ENCODE measurements around the gene CNIH1.
"Not testable (repeated sequence)": the region's sequence is repeated elsewhere in the genome, so short reads cannot be mapped to it uniquely, and the experiment has no call there.

CNIH1 gene

DNA sequence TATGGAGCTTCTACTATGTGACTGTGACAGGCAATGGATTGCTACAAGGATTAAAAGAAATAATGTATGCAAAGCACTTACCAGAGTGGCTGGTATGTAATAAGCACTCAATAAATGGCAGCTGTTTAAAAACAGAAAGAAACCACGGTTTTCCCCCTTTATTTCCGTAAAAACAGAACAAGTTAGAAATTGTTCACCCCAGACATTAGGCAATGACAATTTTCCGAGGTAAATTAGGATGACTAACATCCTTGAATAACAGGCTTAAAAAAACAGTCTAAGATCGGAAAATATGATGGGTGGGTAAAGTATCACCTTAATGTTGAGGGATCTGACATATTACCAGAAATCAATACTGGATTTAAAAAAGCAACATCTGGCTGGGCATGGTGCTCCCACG lies 20.9 kb upstream of the CNIH1 start:
- Histone ChIP-seq H3K36me3 (ENCODE audit: control insufficient read depth in 1 of 2, insufficient read depth in 2 of 2, low read length in 2 of 2) (no peaks in the 10 kb centered on the region), H3K4me3 (ENCODE audit: low read depth in 1 of 2, low read length in 2 of 2) (no peak overlapping the region)

DNA sequence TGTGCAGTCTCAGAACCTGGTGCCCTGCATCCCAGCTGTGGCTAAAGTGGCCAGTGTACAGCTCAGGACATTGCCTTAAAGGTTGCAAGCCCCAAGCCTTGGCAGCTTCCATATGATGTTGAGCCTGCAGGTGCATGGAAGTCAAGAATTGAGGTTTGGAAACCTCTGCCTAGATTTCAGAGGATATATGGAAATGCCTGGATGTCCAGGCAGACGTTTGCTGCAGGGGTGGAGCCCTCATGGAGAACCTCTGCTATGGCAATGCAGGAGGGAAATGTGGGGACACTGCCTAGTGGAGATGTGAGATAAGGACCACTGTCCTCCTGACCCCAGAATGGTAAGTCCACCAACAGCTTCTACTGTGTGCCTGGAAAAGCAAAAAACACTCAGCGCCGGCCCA lies 17.9 kb upstream of the CNIH1 start:
- Histone ChIP-seq H3K27ac (ENCODE audit: low read length) (no peak overlapping the region), H3K4me1 (ENCODE audit: control insufficient read depth in 1 of 2, insufficient read depth in 2 of 2, low read length in 2 of 2) (no peaks in the 10 kb centered on the region), H3K4me3 (ENCODE audit: low read depth in 1 of 2, low read length in 2 of 2) (no peak overlapping the region), H3K27me3 (ENCODE audit: low read depth, low read length) (no peaks in the 10 kb centered on the region), H3K9me3 (ENCODE audit: control insufficient read depth in 1 of 2, low read length in 2 of 2) (no peaks in the 10 kb centered on the region), H3K36me3 (ENCODE audit: control insufficient read depth in 1 of 2, insufficient read depth in 2 of 2, low read length in 2 of 2) (no peaks in the 10 kb centered on the region)

More for the DNA sequence above, 20.9 kb upstream of the CNIH1 start:
- H3K27me3 ChIP-seq (ENCODE audit: low read depth, low read length): no peaks in the 10 kb centered on the region
- no peaks in the 10 kb centered on the region for H3K4me1 ChIP-seq (ENCODE audit: control insufficient read depth in 1 of 2, insufficient read depth in 2 of 2, low read length in 2 of 2)
- H3K27ac ChIP-seq (ENCODE audit: low read length): no peak overlapping the region
- H3K9me3 ChIP-seq (ENCODE audit: control insufficient read depth in 1 of 2, low read length in 2 of 2): peaks cover 0 to 1% of the 10 kb centered on the region in 2 donors

DNA sequence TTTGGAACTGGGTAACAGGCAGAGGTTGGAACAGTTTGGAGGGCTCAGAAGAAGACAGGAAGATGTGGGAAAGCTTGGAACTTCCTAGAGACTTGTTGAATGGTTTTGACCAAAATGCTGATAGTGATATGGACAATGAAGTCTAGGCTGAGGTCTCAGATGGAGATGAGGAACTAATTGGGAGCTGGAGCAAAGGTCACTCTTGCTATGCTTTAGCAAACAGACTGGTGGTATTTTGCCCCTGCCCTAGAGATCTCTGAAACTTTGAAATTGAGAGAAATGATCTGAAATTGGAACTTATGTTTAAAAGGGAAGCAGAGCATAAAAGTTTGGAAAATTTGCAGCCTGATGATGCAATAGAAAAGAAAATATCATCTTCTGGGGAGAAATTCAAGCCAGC lies 17.4 kb upstream of the CNIH1 start:
- H3K4me3 ChIP-seq (ENCODE audit: low read depth in 1 of 2, low read length in 2 of 2); H3K36me3 ChIP-seq (ENCODE audit: control insufficient read depth in 1 of 2, insufficient read depth in 2 of 2, low read length in 2 of 2); H3K9me3 ChIP-seq (ENCODE audit: control insufficient read depth in 1 of 2, low read length in 2 of 2); H3K27me3 ChIP-seq (ENCODE audit: low read depth, low read length); H3K4me1 ChIP-seq (ENCODE audit: control insufficient read depth in 1 of 2, insufficient read depth in 2 of 2, low read length in 2 of 2); H3K27ac ChIP-seq (ENCODE audit: low read length): not testable (repeated sequence)

DNA sequence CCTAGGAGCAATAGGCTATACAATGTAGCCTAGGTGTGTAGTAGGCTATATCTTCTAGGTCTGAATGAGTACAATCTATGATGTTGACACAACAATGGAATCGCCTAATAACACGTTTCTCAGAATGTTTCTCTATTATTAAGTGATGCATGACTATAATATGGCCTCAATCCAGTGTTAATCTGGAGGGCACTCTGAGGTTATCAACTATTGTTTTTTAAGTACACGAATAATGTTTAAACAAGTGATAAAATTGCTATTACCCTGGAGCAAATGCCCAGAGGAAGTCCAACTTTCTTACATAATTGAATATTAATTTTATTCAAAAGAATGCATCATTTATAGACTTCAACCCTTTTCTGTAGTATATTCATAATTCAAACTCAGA lies 16.4 kb upstream of the CNIH1 start:
- no peaks in the 10 kb centered on the region for H3K27me3 ChIP-seq (ENCODE audit: low read depth, low read length)
- no peaks in the 10 kb centered on the region for H3K9me3 ChIP-seq (ENCODE audit: control insufficient read depth in 1 of 2, low read length in 2 of 2)
- no peak overlapping the region for H3K27ac ChIP-seq (ENCODE audit: low read length)
- H3K4me3 ChIP-seq (ENCODE audit: low read depth in 1 of 2, low read length in 2 of 2): no peak overlapping the region
- no peaks in the 10 kb centered on the region for H3K36me3 ChIP-seq (ENCODE audit: control insufficient read depth in 1 of 2, insufficient read depth in 2 of 2, low read length in 2 of 2)
- no peaks in the 10 kb centered on the region for H3K4me1 ChIP-seq (ENCODE audit: control insufficient read depth in 1 of 2, insufficient read depth in 2 of 2, low read length in 2 of 2)

DNA sequence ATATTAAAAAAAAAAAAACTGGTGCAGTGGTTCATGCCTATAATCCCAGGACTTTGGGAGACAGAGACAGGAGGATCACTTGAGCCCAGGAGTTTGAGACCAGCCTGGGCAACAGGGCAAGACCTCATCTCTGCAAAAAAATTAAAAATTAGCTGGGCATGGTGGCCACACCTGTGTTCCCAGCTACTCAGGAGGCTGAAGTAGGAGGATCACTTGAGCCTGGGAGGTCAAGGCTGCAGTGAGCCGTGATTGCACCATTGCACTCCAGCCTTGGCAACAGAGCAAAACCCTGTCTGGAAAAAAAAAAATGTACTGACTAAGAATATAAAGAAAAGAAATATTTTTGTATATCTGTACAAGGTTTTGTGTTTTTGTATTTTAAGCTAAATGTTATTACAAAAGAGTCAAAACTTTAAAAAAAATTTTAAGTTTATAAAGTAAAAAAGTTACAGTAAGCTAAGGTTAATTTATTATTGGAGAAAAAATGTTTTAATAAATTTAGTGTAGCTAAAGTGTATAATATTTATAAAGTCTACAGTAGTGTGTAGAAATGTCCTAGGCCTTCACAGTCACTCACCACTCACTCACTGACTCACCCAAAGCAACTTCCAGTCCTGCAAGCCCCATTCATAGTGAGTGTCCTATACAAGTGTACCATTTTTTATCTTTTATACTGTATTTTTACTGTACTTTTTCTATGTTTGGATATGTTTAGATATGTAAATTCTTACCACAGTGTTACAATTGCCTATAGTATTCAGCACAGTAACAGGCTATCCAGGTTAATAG lies 15.8 kb upstream of the CNIH1 start:
- not testable (repeated sequence) for H3K27ac ChIP-seq (ENCODE audit: low read length); H3K36me3 ChIP-seq (ENCODE audit: control insufficient read depth in 1 of 2, insufficient read depth in 2 of 2, low read length in 2 of 2); H3K4me3 ChIP-seq (ENCODE audit: low read depth in 1 of 2, low read length in 2 of 2); H3K27me3 ChIP-seq (ENCODE audit: low read depth, low read length); H3K9me3 ChIP-seq (ENCODE audit: control insufficient read depth in 1 of 2, low read length in 2 of 2); H3K4me1 ChIP-seq (ENCODE audit: control insufficient read depth in 1 of 2, insufficient read depth in 2 of 2, low read length in 2 of 2)

DNA sequence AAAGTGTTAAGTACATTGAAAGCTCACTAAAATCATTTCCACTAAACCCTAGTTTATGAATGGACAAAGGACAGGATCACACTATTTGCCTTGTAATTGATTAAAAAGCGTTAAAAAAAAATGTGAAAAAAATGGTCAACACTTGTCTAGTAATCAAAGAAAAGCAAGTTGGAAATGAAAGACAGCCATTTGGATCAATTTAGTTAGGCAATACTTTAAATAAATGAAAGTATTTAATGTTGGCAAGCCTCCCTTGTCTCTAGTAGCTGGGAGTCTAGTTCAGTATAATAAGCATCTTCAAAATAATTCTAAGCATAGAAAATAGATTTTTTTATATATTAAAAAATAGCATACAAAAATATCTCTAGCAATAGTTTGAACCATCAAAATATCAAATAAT lies 14.2 kb upstream of the CNIH1 start:
- H3K4me1 ChIP-seq (ENCODE audit: control insufficient read depth in 1 of 2, insufficient read depth in 2 of 2, low read length in 2 of 2): no peaks in the 10 kb centered on the region
- H3K36me3 ChIP-seq (ENCODE audit: control insufficient read depth in 1 of 2, insufficient read depth in 2 of 2, low read length in 2 of 2): no peaks in the 10 kb centered on the region
- H3K27me3 ChIP-seq (ENCODE audit: low read depth, low read length): no peaks in the 10 kb centered on the region
- H3K9me3 ChIP-seq (ENCODE audit: control insufficient read depth in 1 of 2, low read length in 2 of 2): no peaks in the 10 kb centered on the region
- no peak overlapping the region for H3K4me3 ChIP-seq (ENCODE audit: low read depth in 1 of 2, low read length in 2 of 2)
- no peak overlapping the region for H3K27ac ChIP-seq (ENCODE audit: low read length)

DNA sequence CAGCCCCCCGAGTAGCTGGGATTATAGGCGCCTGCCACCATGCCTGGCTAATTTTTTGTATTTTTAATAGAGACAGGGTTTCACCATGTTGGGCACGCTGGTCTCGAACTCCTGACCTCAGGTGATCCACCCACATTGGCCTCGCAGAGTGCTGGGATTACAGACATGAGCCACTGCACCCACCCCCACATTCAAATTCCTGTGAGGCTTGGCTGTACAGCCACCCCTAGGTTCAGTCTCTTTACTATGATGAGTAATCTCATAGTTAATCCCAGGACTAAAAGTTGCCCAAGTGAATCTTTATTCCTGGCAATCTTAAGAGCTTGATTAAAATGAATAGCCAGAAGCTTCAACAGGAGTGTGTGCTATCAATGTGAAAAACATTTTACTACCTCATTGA lies 12.8 kb upstream of the CNIH1 start:
- not testable (repeated sequence) for H3K4me1 ChIP-seq (ENCODE audit: control insufficient read depth in 1 of 2, insufficient read depth in 2 of 2, low read length in 2 of 2); H3K36me3 ChIP-seq (ENCODE audit: control insufficient read depth in 1 of 2, insufficient read depth in 2 of 2, low read length in 2 of 2); H3K27me3 ChIP-seq (ENCODE audit: low read depth, low read length); H3K27ac ChIP-seq (ENCODE audit: low read length); H3K4me3 ChIP-seq (ENCODE audit: low read depth in 1 of 2, low read length in 2 of 2); H3K9me3 ChIP-seq (ENCODE audit: control insufficient read depth in 1 of 2, low read length in 2 of 2)

DNA sequence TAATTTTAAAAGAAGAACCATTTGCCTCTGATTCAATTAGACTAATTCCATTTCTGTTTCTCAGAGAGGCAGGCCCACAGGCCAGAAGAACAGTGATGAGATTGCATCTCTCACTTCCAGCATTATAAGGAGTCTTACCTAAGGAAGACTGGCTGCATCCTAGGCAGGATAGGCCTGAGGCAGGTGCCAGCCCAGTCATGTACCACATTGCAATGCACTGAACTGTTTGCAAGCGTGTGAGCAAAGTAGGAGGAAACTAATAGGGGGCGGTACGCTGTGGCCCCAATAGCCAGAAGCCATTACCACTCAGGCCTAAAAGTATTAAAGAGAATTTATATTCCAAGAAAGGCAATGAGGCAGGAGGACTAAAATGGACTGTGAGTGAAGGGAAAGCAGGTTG lies 12.1 kb upstream of the CNIH1 start:
- no peaks in the 10 kb centered on the region for H3K36me3 ChIP-seq (ENCODE audit: control insufficient read depth in 1 of 2, insufficient read depth in 2 of 2, low read length in 2 of 2)
- H3K9me3 ChIP-seq (ENCODE audit: control insufficient read depth in 1 of 2, low read length in 2 of 2): no peaks in the 10 kb centered on the region
- no peaks in the 10 kb centered on the region for H3K27me3 ChIP-seq (ENCODE audit: low read depth, low read length)
- no peaks in the 10 kb centered on the region for H3K4me1 ChIP-seq (ENCODE audit: control insufficient read depth in 1 of 2, insufficient read depth in 2 of 2, low read length in 2 of 2)
- no peak overlapping the region for H3K27ac ChIP-seq (ENCODE audit: low read length)
- no peak overlapping the region for H3K4me3 ChIP-seq (ENCODE audit: low read depth in 1 of 2, low read length in 2 of 2)

DNA sequence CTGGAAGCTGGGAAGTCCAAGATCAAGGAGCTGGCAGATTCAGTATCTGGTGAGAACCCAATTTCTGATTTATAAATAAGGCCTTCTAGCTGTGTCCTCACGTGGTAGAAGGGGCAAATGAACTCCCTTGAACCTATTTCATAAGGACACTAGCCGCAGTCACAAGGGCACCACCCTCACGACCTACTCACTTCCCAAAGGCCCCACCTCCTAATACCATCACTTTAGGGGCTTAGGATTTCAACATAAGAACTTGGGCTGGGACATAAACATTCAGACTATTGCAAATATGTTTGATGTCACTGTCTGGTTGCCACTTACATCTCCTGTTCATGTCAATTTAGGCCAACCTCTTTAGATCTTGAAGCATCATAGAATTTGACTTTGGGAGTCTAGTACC lies 10.8 kb upstream of the CNIH1 start:
- no peak overlapping the region for H3K4me3 ChIP-seq (ENCODE audit: low read depth in 1 of 2, low read length in 2 of 2)
- no peaks in the 10 kb centered on the region for H3K4me1 ChIP-seq (ENCODE audit: control insufficient read depth in 1 of 2, insufficient read depth in 2 of 2, low read length in 2 of 2)
- H3K27ac ChIP-seq (ENCODE audit: low read length): no peak overlapping the region
- H3K9me3 ChIP-seq (ENCODE audit: control insufficient read depth in 1 of 2, low read length in 2 of 2): no peaks in the 10 kb centered on the region
- H3K36me3 ChIP-seq (ENCODE audit: control insufficient read depth in 1 of 2, insufficient read depth in 2 of 2, low read length in 2 of 2): no peaks in the 10 kb centered on the region
- no peaks in the 10 kb centered on the region for H3K27me3 ChIP-seq (ENCODE audit: low read depth, low read length)

DNA sequence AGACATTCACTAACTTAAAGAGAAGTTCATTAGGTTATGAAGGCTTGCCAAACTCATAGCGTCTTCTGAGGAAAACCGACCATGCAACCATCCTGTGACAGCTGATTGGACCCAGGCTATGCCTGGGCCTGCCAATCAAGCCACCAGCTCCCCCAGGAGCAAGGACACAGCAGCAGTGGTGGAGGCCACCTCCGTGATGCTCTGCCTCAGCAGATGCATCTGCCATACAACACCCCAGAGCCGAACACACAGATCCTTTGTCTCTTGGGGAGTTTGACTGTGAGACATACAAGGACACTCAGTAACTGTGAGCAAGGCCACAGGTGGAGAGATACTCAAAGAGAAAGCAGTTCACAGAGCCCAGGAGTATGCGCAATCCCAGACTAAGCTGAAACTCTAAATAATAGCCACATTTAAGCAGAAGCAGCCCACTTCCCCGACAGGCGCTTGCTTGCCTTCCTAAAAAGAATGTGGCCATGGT lies 10.0 kb upstream of the CNIH1 start:
- Histone ChIP-seq H3K4me1 (ENCODE audit: control insufficient read depth in 1 of 2, insufficient read depth in 2 of 2, low read length in 2 of 2) (peaks cover 6 to 7% of the 10 kb centered on the region in 2 donors), H3K27me3 (ENCODE audit: low read depth, low read length) (no peaks in the 10 kb centered on the region), H3K27ac (ENCODE audit: low read length) (no peak overlapping the region), H3K9me3 (ENCODE audit: control insufficient read depth in 1 of 2, low read length in 2 of 2) (no peaks in the 10 kb centered on the region), H3K36me3 (ENCODE audit: control insufficient read depth in 1 of 2, insufficient read depth in 2 of 2, low read length in 2 of 2) (no peaks in the 10 kb centered on the region), H3K4me3 (ENCODE audit: low read depth in 1 of 2, low read length in 2 of 2) (no peak overlapping the region)

DNA sequence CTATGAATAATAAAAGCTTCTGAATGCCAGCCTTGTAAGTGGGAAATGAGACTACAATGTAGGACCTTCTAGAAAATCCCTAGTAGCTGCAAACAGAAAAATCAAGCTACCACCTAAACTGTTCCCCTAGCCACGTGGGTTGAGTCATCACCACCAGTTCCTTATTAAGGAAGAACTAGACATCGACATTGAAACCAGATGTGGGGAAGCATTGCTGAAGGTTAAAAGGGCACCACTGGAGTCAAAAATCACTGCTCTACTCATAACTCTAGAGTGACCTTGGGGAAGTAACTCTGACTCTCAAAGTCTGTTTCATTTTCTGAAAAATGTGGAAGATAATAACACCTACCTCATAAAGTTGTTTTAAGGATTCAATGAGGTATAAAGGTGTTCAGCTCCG lies 9.4 kb upstream of the CNIH1 start:
- no peaks in the 10 kb centered on the region for H3K9me3 ChIP-seq (ENCODE audit: control insufficient read depth in 1 of 2, low read length in 2 of 2)
- H3K27ac ChIP-seq (ENCODE audit: low read length): no peak overlapping the region
- H3K4me1 ChIP-seq (ENCODE audit: control insufficient read depth in 1 of 2, insufficient read depth in 2 of 2, low read length in 2 of 2): peaks cover 6 to 10% of the 10 kb centered on the region in 2 donors
- H3K4me3 ChIP-seq (ENCODE audit: low read depth in 1 of 2, low read length in 2 of 2): no peak overlapping the region
- H3K36me3 ChIP-seq (ENCODE audit: control insufficient read depth in 1 of 2, insufficient read depth in 2 of 2, low read length in 2 of 2): no peaks in the 10 kb centered on the region
- no peaks in the 10 kb centered on the region for H3K27me3 ChIP-seq (ENCODE audit: low read depth, low read length)

DNA sequence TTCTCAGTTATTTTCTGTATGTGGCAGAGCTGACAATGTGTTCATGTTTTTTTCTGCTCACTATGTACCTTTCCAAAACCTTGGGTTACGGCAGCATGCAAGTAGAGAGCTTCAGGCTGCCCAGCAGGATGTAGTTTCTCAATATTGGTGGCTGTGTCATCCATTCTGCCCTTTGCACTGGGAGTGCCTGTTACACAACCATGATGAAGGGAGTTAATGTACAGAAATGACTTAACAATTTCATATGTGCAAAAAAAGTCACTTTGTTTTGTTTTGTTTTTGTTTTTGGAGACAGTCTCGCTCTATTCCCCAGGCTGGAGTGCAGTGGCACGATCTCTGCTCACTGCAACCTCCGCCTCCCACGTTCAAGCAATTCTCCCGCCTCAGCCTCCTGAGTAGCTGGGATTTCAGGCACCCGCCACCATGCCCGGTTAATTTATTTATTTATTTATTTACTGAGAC lies 6.1 kb upstream of the CNIH1 start:
- H3K4me3 ChIP-seq (ENCODE audit: low read depth in 1 of 2, low read length in 2 of 2): no peak overlapping the region
- H3K27ac ChIP-seq (ENCODE audit: low read length): peak overlapping the region; percentile 69
- H3K36me3 ChIP-seq (ENCODE audit: control insufficient read depth in 1 of 2, insufficient read depth in 2 of 2, low read length in 2 of 2): no peaks in the 10 kb centered on the region
- no peaks in the 10 kb centered on the region for H3K27me3 ChIP-seq (ENCODE audit: low read depth, low read length)
- H3K4me1 ChIP-seq (ENCODE audit: control insufficient read depth in 1 of 2, insufficient read depth in 2 of 2, low read length in 2 of 2): peaks cover 6 to 16% of the 10 kb centered on the region in 2 donors
- H3K9me3 ChIP-seq (ENCODE audit: control insufficient read depth in 1 of 2, low read length in 2 of 2): no peaks in the 10 kb centered on the region

Data from muscle layer of duodenum (tissue), 2 donors.